ENCODE measurements around the gene CIB2.

The CIB2 gene

GRCh38 chr15:78083186-78083585 is 48.1 kb downstream of the CIB2 start:
- no peak for DNase-seq

- no peak for DNase-seq
These were observed 48.5 kb downstream of the CIB2 start for GRCh38 chr15:78082743-78083110.

GRCh38 chr15:78082106-78082742 is 49.0 kb downstream of the CIB2 start:
- no peak for DNase-seq

DNA sequence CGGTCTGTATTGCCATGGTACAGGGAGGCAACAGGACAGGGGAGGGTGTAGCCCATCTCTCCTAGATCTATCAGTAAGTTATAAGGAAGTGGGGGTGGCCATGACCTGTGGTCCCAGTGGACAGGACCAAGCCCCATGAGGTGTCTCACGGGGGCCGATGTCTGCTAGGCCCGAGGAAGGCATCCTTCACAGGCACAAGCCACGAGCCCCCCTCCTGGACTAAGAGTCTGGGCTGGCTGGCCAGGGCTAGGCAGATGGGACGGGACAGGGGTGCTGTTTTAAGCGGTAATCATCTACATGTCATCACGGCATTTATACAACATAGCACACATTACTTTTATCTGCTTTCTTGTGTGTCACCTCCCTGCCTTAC is 51.2 kb downstream of the CIB2 start:
- no peak for DNase-seq

DNA sequence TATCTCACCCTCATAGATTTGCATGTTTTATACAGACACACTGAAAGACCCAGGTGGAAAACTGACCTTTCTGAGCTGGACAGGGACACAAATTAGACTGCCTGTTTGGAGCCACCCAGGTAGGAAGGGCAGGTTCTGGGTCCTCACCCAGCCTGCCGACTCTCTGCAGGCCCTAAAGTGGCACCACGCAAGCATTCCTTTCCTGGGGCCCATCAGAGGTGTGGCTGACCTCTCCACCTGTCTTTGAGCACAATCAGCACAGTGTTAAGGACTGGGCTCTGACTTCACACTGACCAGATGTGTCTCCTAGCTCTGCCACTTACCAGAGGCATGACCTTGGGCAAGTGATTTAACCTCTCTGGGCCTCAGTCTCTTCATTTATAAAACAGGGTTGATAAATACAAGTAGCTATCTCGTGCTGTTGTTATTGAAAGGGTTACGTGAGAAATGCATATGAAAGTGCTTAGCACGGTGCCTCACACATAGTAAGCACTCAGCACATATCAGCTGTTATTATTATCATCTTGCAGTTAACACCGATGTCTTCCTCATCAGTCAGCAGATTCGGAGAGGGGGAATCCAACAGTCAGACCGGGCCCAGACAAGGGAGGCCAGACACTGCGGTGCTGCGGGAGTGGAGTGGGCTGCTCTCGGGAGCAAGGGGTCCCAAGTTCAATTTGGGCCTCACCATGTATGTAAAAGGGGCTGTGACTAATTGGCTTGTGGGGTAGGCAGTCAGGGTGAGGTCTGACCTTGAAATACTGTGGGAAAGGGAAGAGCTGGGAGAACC is 51.8 kb downstream of the CIB2 start:
- DNase-seq: no peak

DNA sequence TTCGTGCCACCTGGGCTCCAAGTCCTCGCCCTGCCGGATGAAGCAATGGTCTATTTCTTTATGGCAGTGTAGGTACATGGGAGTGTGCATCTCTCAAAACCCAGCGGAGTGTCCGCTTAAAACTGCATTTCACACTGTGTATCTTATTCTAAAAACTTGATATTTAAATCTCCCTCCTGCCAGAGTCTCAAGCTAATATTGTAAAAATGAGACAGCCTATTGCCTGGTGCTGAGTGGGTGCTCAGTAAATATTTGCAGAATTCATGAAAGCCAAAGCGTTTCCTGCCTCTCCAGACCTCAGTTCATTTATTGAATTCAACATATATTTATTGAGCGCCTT is 53.4 kb downstream of the CIB2 start:
- no peak for DNase-seq

DNA sequence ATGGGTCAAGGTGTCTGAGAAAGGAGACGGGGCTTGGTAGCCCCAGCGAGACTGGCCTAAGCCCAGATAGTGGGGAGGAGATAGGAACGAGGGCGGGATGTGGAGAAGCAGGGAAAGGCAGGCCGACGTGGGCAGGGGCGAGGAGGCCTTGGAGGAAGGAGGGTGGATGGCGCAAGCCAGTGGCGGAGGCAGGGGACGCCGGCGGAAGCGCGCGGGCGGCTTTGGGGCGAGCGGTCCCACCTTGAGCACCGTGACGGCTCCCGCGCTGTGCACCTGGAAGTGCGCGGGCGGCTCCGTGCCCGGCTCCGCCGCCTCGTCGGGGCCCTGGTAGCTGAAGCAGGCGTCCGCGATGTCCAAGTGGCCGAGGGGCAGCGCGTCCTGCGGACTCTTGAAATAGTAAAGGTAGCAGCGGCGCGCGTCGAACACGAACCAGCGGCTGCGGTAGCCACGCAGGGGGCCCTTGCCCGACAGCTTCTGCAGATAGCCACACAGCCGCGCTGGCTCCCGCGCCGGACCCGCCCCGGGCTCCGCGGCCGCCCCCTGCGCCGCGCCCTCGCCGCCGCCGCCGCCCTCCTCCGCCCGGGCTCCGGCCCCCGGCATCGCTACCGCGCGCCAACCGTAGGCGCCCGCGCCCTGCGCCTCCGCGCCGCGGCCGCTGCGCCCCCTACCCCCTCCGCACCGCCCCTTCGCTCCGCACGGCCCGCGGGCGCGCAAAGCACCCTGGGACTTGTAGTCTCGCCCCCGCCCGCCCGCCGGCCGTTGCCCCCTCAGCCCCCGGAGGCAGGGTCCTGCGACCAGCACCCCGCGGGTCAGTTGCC is 54.0 kb downstream of the CIB2 start, which contains the start of gene TBC1D2B:
TBC1D2B (minus strand) TSS at position 659 of the 818 bp plus-strand sequence; CDS start at position 600, 59 bp downstream.
- peak in 11 of 14 donors; percentile 33 to 78 (median 58) for DNase-seq

DNA sequence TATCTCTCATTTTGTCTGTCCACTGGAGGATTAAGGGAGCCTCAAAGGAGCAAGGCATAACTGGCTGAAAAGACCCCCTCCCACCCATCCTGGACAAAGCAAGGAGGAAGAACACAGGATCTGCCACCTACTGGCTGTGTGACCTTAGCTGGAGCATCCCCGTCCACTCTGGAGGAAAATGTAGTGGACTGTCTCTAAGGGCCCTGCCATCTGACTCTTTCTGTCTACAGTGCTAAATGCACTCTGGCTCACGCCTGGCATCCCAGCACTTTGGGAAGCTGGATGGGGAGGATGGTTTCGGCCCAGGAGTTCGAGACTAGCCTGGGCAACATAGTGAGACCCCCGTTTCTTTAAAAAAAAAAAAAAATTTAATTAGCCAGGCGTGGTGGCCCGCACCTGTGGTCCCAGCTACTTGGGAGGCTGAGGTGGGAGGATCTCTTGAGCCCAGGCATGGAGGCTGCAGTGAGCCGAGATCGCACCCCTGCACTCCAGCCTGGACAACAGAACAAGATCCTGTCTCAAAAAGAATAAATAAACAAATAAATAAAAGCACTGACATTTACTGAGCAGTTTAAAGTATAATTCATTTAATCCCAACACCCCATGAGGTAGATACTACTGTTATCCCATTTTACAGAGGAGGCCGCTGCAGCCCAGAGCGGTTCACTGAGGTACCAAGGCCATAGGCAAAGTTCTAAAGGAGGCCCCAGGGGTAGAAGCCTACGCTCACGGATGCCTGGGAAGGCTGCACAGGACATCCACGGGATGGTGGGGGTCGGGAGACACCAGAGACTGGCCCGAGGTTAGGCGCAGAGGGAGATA is 54.8 kb downstream of the CIB2 start:
- DNase-seq: no peak

DNA sequence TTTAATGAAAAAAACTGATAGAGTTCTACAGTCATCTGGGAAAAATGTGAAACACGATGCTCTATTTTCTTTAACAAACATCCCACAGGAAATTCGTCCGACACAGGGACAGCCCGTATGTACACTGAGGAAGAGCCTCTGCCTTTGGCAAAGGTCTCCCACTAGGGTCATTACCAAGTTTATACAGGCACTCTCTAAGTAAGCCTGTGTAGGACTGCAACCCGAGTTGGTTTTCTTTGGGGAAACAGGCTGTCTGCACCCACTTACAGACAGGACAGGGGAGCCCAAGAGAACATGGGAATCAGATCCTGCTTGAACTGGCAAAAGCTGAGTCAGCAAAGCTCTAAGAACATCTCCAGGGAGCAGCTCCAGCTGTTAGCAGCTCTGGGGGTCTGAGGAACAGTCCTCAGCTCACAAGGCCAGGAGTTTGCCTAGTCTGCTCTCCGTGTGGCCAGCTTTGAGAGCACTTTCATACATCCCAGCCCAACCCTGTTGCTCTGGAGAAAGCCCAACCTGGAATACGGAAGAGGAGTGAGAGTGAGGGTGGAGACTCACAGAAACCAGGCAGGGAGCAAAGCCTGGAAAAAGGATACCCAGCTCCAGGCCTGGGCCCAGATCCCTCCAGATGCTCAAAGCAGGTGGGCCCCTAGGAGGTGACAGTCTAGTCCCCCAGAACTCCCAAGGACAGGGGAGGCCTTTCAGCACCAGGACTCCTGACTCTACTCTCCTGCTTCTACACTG is 55.6 kb downstream of the CIB2 start:
- peak in 1 of 14 donors; percentile 30 for DNase-seq

- DNase-seq: no peak
These were observed 58.0 kb downstream of the CIB2 start for GRCh38 chr15:78073046-78073787.

DNA sequence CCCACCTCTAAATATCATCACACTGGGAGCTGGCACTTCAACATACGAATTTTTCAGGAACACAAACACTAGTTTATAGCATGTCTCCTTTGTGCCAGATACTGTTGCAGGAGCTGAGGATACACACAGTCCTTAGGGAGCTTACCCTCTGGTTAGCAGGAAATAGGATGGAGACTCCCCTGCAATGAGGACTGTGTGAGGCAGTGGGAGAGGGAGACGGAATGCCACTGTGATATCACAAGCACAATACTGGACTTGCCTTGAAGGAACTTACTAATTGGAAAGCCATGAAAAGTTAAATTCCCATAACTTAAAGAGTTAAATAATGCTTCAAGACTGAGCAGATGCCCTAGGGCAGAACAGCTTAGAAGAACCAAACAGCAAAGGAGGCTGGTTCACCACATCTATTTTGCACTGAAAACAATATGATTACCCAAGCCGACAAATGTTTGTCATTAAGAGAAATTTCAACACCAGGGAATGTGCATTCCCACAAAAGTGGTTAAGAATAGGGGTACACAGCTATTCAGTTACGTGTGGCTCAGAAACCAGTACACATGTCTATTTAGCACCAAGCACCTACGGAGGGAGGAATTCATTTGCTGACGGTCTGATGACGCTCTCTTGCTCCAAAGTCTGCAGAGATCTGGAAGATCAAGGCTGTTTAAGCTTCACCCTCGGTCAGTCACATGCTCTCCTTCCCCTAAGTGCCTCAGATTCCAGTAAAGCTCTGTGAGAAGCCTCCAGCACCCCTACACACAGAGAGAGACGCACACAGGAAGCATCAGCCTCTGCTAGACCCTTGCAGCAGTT is 59.0 kb downstream of the CIB2 start:
- peak in 4 of 14 donors; percentile 31 to 65 (median 37) for DNase-seq

DNA sequence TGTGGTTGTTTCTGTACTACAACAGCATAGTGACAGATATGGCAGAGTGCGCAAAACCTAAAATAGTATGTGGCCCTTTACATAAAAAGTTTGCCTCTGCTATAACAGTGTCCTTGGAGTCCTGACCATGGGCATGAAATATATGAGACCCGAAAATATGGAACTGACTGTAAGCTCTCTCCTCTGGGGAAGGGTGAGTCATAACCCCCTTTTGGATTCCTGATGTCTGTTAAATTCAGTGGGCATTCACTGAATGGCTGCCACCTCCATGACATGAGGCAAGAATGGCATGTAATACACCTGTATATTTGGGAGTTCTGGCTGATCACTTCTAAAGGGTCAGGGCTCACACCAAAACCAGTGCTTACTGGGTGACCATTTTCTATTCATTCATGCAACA is 59.9 kb downstream of the CIB2 start:
- DNase-seq: no peak

DNA sequence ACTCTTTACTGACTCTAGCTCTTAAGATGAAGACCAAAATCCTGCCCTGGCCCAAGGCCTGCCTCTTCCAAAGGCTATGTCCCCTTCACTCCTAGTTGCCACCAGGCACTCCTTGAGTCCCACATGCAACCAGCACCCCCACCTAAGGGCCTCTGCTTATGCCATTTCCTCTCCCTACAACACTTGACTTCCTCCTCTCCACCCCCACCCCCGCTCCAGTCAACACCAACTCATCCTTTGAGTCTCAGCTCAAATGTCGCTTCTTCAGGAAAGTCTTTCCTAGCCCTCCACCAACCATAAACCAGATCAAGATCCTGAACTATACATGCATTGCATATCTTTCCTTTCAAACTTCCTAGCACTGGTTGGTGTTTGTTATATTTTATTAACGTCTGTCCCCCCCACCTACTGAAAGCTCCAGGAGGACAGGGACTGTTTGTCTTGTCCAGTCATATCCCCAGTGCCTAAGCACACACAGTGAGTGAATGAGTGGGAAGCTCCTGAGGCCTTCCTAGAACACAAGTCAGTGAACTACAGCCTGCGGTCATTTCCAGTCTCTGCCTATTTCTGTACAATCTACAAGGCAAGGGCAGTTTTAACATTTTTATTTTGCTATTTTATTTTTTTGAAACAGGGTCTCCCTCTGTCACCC is 61.1 kb downstream of the CIB2 start:
- no peak for DNase-seq

GRCh38 chr15:78069462-78070029 is 61.7 kb downstream of the CIB2 start:
- DNase-seq: no peak

DNA sequence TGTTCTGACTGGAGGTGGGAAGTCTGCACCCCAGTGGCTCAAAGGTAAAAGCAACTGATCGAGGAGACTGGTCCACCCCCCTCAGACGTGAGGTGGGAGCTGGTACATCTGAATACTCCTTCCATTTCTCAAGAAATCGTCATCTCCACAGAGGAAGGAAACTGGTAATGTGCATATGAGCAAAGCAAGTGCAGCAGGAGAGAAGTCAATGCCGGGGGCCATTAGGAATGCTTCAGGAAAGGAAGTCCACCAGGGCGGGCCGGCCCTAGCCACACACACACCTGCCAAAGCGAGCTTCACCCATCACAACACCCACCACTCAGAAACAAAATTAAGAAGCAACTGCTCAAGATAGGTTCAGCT is 62.2 kb downstream of the CIB2 start:
- no peak for DNase-seq

- no peak for DNase-seq
These were observed 63.7 kb downstream of the CIB2 start for GRCh38 chr15:78067328-78068228.

- DNase-seq: no peak
These were observed 65.0 kb downstream of the CIB2 start for GRCh38 chr15:78065973-78066946.
